Kidney (tissue), 14 donors: ENCODE measurements around the gene MITF. TPM values are rescaled to one million over a fixed set of nuclear protein-coding genes. Genes with fewer than 3 reads are reported as not detected.

Experiments
- DNase-seq, 5 donors: peaks; one replicate each; pipeline ENCODE4 v3.0.0-alpha.2; 2013 to 2020
- FAIRE-seq: peaks from 2 replicates; lab custom pipeline; 2012; peaks lifted over from hg19 to GRCh38; lab: Jason Lieb, UNC
- H3K27ac ChIP-seq, 2 donors: one replicate each; pipeline ENCODE4 v1.7.0; 2013; ENCODE audit warnings: low read depth in 2 of 2, low read length in 2 of 2, inconsistent platforms in 1 of 2
- H3K27me3 ChIP-seq: one replicate; pipeline ENCODE4 v1.7.1; 2013; ENCODE audit warnings: low read length, inconsistent platforms; ENCODE audit not compliant: control insufficient read depth, insufficient read depth
- H3K36me3 ChIP-seq, 3 donors: one replicate each; pipeline versions ENCODE4 v1.7.0 to v1.7.1; 2013; ENCODE audit warnings: low read length in 3 of 3, control low read depth in 1 of 3, inconsistent platforms in 1 of 3; ENCODE audit not compliant: insufficient read depth in 3 of 3, control insufficient read depth in 2 of 3
- H3K4me1 ChIP-seq, 3 donors: one replicate each; pipeline versions ENCODE4 v1.7.0 to v1.7.1; 2013; ENCODE audit warnings: low read length in 3 of 3, inconsistent platforms in 1 of 3, low read depth in 1 of 3; ENCODE audit not compliant: control insufficient read depth in 2 of 3, insufficient read depth in 2 of 3
- H3K4me3 ChIP-seq, 3 donors: one replicate each; pipeline versions ENCODE4 v1.7.0 to v1.8.1; 2013; ENCODE audit warnings: low read length in 3 of 3, control low read depth in 1 of 3, inconsistent platforms in 1 of 3
- H3K9ac ChIP-seq, 3 donors: one replicate each; pipeline versions ENCODE4 v1.7.0 to v1.7.1; 2013; ENCODE audit warnings: low read length in 3 of 3, control low read depth in 1 of 3, inconsistent platforms in 1 of 3
- H3K9me3 ChIP-seq, 3 donors: one replicate each; pipeline versions ENCODE4 v1.7.0 to v1.7.1; 2013; ENCODE audit warnings: low read length in 3 of 3, control low read depth in 1 of 3, inconsistent platforms in 1 of 3; ENCODE audit not compliant: control insufficient read depth in 2 of 3, insufficient read depth in 1 of 3
- CTCF ChIP-seq: IDR thresholded peaks from 3 replicates; pipeline ENCODE4 v1.5.1; 2012; ENCODE audit warnings: mild to moderate bottlenecking, moderate library complexity, borderline replicate concordance; ENCODE audit not compliant: insufficient read depth; ENCODE audit errors: extremely low read depth
- intact Hi-C: fragments of 100-400 bp; cut with DNase I; formaldehyde crosslinking; loops from one replicate; pipeline ENCODE4 v1.11.1; 2022
- polyA plus RNA-seq: library from polyadenylated mRNA; stranded (reverse); fragments of 350-450 nt; fragmentation: Illumina TruSeq; extraction: RNeasy Lipid Tissue Mini Kit (QIAGEN cat#74804); gene quantifications from one replicate; pipeline ENCODE4 v1.2.3, GENCODE V29; 2014; ENCODE audit warnings: low read depth, low replicate concordance; ENCODE audit not compliant: insufficient read depth
- total RNA-seq: library from RNA; stranded (reverse); fragmentation: NEBNext Ultra II Directional; extraction: Animal tissue kit (Norgen Biotek cat#: 25700); gene quantifications from one replicate; pipeline ENCODE4 v1.2.1, GENCODE V29; 2021
- donor health status: control.
- donor health status: control.
- donor health status: control.
- donor health status: control.
- donor health status: control.
- donor health status: DM: yes; HTN: yes; CAD: no.
- donor health status: Normal renal cell carcinoma (clear cell type).

Gene MITF
- total and polyA plus RNA-seq, 2 donors from 2014 or later, result 14.1 to 52.6 TPM

GRCh38 chr3:69879051-69879450 lies 139.8 kb downstream of the MITF start:
- DNase-seq, result peak in 1 of 5 donors; percentile 48
- Histone ChIP-seq H3K27ac (no peak overlapping the region), H3K4me1 (peaks cover 0 to 11% (median 3%) of the 10 kb centered on the region in 3 donors), H3K9ac (no peak overlapping the region), H3K9me3 (no peaks in the 10 kb centered on the region), H3K36me3 (no peaks in the 10 kb centered on the region), H3K27me3 (no peaks in the 10 kb centered on the region), H3K4me3 (no peak overlapping the region)
- no peak for TF ChIP-seq CTCF
- intact Hi-C loops, result no loop called here
- FAIRE-seq, result no peak

GRCh38 chr3:69880069-69880640 lies 140.9 kb downstream of the MITF start:
- no peak for DNase-seq
- H3K9me3 ChIP-seq, result no peaks in the 10 kb centered on the region
- H3K36me3 ChIP-seq, result peaks cover 0 to 2% (median 0%) of the 10 kb centered on the region in 3 donors
- peak; percentile 6 for FAIRE-seq
- H3K27ac ChIP-seq, result no peak overlapping the region
- no peaks in the 10 kb centered on the region for H3K27me3 ChIP-seq
- H3K9ac ChIP-seq, result no peak overlapping the region
- peaks cover 0 to 7% (median 3%) of the 10 kb centered on the region in 3 donors for H3K4me1 ChIP-seq
- TF ChIP-seq CTCF, result no peak
- H3K4me3 ChIP-seq, result no peak overlapping the region
- intact Hi-C loops, result no loop called here

- no peak for FAIRE-seq
- no peak for TF ChIP-seq CTCF
These were observed 141.8 kb downstream of the MITF start for GRCh38 chr3:69881051-69881450.

More at GRCh38 chr3:69881051-69881450, 141.8 kb downstream of the MITF start:
- intact Hi-C loops, result no loop called here
- H3K4me3 ChIP-seq, result no peak overlapping the region
- no peak for DNase-seq
- H3K4me1 ChIP-seq, result peaks cover 0 to 7% (median 3%) of the 10 kb centered on the region in 3 donors
- H3K9ac ChIP-seq, result no peak overlapping the region
- no peaks in the 10 kb centered on the region for H3K27me3 ChIP-seq
- H3K36me3 ChIP-seq, result peaks cover 0 to 2% (median under 1%) of the 10 kb centered on the region in 3 donors
- no peak overlapping the region for H3K27ac ChIP-seq
- no peaks in the 10 kb centered on the region for H3K9me3 ChIP-seq
